NCI-H146 treated with DMSO at 0.1 percent for 48 hours (cell line): Measurements from ENCODE around the gene MAMDC2.

Experiments used
- DNase-seq: peaks from one replicate; lab custom pipeline; 2025; ENCODE audit not compliant: unreplicated experiment; lab: John Stamatoyannopoulos, UW

MAMDC2 gene

DNA sequence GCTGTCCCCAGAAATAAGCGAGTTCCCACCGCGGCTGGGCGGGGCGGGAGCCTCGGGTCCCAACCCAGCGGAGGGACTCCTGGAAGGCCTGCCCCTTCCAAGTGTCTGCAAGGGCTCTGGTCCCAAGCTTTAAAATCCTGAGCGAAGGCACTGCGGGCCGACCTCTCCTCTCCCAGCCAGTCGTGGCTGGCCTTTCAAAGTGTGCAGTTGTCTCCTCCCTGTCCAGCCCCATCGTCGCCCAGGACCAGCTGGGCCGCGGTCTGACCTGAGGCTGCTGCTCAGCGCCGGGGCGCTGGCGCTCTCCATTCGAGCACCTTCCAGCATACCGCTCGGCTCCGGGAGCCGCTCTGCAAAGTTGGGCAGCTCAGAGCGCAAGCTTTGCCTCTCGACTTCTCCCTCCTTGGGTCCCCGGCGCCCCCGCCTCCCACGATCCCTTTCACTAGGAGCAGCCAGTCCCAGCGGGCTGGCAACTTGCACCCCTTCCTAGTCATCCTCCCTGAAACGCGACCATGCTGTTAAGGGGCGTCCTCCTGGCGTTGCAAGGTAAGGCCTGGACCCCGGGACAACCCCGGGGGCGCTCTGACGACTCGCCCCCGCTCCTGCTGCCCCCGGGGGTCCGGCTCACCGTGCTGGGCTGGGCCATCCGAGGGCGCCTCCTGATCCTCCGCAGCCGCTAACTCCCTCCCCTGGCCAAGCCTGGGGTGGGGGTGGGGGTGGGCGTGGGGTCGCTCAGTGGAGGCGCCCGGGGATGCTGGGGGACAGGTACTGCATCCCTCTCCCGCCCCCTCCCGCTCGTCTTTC lies at the start of gene MAMDC2:
MAMDC2 (plus strand) TSS at position 160 of the 801 bp plus-strand sequence; CDS start at position 510, 350 bp downstream.
- DNase-seq, result no peak

- DNase-seq, result no peak
Measured at GRCh38 chr9:69995846-69996245, 47.8 kb upstream of the MAMDC2 start.

DNA sequence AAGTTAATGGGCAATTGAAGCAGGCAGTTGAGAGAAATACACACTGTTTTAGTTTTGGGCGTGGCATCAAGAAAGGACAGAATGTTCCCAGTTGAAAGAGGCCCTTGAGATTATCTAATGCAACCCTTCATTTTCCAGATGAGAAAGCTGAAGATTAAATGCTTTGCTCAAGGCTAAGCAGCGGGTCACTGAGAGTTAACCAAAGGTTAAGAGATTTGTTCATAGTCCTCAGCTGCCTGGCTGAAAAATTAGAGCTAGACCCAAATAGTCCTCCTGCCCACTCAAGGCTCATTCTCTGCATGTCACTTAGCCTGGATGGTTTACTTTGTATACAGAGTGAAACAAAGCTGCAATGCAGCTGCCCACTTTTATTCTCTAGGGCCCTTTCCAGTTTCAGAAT lies 46.7 kb upstream of the MAMDC2 start:
- no peak for DNase-seq

DNA sequence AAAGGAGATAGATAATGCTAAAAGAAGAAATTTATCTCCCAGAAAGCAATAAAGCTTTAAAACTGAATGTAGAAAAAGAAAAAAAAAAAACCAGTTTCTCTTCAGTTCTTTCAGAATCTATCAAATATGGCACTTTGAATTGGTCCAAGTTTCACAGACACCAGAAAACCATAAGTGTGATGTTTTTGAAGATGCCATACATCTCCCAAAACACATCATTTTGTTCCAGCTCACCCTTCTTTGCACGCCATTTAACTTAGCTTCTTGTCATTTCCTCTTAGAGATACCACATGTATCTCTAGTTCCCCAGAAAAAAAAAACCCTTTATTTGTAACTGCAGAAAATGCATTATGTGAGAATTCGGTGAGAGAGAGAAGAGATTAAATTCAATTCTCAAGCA lies 46.1 kb upstream of the MAMDC2 start:
- DNase-seq, result no peak

DNA sequence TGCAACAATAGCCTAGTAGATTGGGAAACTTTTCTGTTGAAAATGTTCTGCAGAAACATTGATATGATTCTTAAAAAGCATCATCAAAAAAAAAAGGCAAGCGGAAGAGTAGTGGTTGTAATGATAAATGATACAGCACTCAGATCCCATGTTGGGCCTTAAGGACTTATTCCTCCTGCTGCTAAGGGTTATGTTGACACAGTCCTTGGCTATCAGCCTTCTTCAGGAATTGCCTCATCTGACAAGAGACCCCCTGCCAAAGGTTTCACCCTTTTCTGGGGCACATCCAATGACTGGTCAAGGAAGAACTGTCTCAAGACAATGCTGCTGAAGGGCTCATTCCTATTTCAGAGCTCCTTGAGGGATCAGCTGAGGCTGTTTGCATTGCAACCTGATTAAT lies 44.3 kb upstream of the MAMDC2 start:
- DNase-seq, result no peak

DNA sequence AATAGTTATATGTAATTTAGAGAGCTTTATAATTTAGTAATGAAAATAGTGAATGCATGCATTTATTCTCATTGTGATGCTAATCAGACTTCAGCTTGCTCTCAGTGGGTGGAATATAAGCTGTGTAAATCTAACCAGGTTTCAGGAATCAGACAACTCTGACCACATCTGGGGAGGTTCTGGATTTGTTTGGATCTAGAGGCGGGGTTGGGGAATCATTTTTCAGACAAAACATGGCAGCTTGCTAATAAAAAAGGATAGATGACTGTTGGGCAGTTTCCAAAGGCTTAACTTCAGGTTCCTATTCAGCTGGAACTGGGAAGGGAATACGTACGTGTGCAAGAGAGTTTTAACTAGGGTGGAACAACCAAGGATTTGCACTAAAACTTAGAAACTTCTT lies 43.2 kb upstream of the MAMDC2 start:
- no peak for DNase-seq

DNA sequence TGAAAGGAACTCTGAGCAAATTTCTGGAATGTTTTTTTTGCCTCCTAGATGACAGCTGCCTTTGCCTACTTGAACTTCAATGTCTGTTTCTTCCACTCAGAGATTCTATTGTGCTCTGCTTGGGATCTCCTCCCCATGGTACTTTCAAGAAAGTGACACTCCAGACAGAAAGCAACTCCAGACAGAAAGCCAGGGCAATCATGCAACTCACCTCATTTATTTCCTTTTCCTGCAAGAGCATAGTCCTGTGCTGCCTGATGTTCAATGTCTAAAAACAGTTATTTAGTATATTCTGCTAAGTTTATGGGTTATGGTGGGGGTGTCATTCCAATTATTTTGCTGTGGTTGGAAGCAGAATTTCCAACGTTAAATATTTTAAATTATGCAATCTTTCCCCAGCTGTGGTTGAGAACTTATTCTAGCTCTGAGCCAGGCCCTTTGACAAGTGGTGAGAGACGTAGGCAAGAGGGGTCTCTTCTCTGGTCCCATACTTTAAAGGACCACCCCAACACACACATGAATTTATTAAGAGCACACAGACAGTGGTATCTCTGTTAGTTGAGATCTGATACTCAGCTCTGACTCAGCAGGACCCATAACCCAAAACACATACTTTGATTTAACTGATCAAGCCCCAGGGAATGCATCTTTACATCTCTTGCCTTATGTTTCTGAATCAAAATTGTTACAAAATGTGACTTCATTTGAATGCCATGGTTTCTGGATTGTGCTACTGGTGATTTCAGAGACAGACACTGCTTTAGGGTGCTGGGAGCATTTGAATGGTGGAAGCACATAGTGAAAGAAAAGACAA lies 39.5 kb upstream of the MAMDC2 start:
- DNase-seq, result no peak

GRCh38 chr9:70006306-70006705 lies 37.3 kb upstream of the MAMDC2 start:
- DNase-seq, result no peak

GRCh38 chr9:70007831-70008230 lies 35.8 kb upstream of the MAMDC2 start:
- no peak for DNase-seq

DNA sequence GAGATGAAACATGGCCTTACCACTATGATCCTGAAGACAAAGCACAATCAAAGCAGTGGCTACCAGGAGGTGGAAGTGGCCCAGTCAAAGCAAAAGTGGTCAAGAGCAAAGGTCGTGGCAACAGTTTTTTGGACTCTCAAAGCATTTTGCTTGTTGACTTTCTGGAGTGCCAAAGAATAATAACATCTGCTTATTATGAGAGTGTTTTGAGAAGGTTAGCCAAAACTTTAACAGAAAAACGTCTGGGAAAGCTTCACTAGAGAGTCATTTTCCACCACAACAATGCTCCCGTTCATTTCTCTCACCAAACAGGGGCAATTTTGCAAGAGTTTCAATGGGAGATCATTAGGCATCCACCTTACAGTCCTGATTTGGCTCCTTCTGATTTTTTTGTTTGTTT lies 33.6 kb upstream of the MAMDC2 start:
- no peak for DNase-seq

DNA sequence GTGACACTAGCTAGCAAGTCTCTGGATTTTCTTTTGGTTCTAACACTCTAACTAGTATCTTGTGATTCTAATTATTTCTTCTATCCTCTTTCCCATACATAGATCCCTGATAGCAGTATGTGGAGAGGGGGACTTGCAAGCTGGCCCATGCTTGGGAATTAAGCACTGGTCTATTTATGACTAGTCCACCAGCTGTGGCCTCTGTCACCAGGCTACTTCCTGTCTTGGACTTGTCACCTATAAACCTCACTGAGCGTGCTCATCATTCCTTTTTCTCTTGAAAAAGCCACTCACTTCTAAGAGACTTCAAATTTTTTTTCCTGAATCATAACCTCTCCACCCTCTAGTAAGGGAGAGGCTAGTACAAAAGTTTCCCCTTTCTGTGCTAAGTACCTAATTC lies 32.3 kb upstream of the MAMDC2 start:
- no peak for DNase-seq

DNA sequence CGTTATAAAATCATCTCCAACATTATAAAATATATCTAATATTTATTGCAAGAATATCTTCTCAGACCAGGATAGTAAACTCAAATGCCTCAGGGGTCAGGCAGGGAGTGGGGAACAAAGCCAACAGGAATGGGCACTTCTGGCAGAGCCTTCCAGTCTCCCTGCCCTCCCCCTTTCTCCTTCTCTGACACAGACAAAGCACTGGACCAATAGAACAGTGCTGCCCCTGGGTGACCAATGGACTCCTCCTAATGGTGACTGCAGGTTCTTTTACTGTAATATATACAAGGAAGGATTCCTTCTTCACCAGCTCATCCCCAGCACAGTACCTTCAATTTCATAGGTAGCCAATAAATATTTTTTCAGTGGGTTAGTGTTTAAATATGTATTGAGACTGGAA lies 31.1 kb upstream of the MAMDC2 start:
- DNase-seq, result no peak

DNA sequence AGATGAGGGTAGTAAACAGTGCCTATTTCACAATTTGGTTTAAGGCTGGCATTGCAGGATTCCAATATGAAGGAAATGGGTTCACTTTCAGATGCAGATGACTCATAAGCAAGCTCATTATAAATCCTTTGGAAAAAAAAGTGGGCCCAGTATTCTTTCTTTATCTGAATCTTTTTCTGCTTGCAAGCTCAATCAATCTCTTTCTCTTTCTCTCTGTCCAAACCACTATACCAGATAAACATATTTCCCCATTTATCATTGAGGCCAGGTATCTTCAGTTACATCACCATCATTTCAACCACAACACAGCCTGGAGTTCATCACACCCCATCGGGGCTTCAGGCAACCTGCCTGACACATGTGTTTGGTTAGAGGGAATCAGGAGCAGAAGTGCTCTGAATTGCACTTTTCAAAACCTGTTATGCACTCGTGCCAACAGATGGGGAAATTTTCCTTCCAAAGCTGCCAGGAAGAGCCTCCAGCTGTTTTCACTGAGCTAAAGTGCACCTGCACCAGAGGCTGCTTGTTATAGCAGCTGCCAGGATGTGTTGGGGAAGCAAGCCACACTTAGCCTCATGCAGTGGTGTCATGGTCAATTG lies 30.0 kb upstream of the MAMDC2 start:
- peak; percentile 20 for DNase-seq

DNA sequence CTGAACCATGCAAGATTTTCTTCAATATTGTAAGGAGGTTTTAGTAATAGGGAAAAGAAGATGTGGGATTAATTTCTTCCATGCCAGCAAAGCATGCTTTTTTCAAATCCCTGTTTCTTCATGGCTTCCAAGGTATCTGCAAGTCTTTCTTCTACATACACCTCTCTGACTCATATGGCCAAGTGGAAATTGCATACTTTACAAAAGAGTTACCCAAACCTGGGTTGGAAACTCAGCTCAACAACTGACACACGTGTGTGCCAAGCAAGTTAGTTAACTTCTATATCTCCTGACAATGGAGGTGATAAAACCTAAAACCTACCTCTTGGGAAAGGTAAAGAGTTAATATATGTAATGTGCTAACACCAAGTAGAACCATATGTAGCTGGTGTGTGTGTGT lies 28.5 kb upstream of the MAMDC2 start:
- no peak for DNase-seq

DNA sequence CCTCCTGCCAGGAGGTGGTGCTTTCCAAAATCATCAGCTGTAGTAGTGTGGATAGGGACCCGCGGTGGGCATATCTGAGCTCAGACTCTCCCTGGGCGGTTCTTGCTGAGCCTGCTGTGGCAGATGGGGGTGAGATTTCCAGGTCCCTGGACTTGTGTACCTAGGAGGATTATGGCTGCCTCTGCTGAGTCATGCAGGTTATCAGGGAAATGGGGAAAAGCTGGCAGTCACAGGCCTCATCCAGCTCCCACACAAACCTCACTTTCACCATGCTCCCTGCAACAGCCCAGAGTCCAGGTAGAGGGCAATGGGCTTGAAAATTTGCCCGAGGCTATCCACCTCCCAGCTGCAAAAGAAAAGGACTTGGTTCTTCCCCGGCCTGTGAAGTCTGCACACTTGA lies 23.4 kb upstream of the MAMDC2 start:
- DNase-seq, result no peak

GRCh38 chr9:70020991-70021571 lies 22.6 kb upstream of the MAMDC2 start:
- no peak for DNase-seq

GRCh38 chr9:70028287-70028686 lies 15.4 kb upstream of the MAMDC2 start:
- DNase-seq, result no peak

DNA sequence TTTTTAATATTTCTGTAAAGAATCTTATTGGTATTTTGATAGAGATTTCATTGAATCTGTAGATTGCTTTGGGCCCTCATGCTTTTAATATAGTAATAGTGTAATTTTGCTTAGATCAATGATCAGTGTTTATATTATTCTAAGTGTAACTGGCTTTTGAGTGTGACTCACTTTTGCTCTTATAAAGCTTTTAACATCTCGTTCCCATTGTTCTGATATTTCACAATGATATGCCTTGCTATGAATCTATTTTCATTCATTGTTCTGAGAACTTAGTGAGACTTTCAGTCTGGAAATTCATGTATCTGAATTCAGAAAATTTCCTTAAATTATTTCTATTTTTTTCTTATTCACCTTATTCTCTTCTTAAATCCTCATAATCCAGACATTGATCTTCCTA lies 13.5 kb upstream of the MAMDC2 start:
- no peak for DNase-seq

DNA sequence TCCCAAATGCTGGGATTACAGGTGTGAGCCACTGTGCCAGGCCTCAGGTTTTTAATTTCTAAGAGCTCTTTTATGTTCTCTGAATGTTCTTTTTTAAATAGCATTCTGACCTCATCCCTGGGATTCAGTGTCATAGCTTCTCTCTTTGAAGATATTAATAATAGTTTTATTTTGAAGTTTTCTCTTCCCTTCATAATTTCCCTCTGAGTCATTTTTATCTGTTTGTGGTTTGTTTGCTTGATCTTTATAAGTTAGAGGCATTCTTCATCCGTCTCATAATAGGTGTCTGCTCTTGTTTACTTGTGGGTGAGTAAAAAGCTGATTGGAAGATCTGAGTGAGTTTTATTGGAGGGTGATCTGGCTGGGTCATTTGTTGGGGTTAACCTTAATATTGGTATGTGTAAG lies 12.5 kb upstream of the MAMDC2 start:
- no peak for DNase-seq

GRCh38 chr9:70034271-70034711 lies 9.4 kb upstream of the MAMDC2 start:
- peak; percentile 82 for DNase-seq

- DNase-seq, result no peak
Measured at GRCh38 chr9:70035691-70036090, 8.0 kb upstream of the MAMDC2 start.

DNA sequence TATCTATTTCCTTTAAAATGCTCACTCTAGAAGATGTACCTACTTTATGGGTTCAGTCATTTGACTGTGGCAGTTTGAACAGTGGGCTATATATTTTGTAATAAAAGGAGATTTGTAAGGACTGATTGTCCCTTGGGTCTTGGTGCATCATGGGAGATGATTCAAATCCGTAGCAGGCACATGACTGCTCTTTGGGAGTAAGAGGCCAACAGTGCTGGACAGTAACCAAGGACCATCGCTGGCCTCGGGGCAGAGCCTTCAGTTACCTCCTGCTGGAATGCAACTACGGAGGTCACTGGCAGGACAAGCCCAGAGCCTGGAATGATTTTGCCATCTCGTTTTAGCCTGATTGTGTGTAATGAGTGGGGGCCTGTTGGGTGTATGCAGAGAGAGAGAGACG lies 7.0 kb upstream of the MAMDC2 start:
- no peak for DNase-seq
